Neural crest cell (in vitro differentiated cells): ENCODE measurements around the gene GTF2H2C. TPM values are rescaled to one million over a fixed set of nuclear protein-coding genes. Genes with fewer than 3 reads are reported as not detected.
"Not testable (repeated sequence)": the region's sequence is repeated elsewhere in the genome, so short reads cannot be mapped to it uniquely, and the experiment has no call there.

Experiments
- DNase-seq: peaks from one replicate; pipeline ENCODE4 v3.0.0; 2021; ENCODE audit warnings: low read depth, mixed read lengths, low spot score
- H3K27ac Mint-ChIP-seq: one replicate; pipeline ENCODE4 v1.8.0; 2021; ENCODE audit warnings: mild to moderate bottlenecking, mixed read lengths; ENCODE audit not compliant: unreplicated experiment
- H3K27me3 Mint-ChIP-seq: 2 replicates; pipeline ENCODE4 v1.8.0; 2021; ENCODE audit warnings: low read depth, mild to moderate bottlenecking, mixed read lengths
- H3K36me3 Mint-ChIP-seq: 2 replicates; pipeline ENCODE4 v1.8.0; 2021; ENCODE audit warnings: low read depth, mild to moderate bottlenecking, mixed read lengths
- H3K4me1 Mint-ChIP-seq: 2 replicates; pipeline ENCODE4 v1.8.0; 2021; ENCODE audit warnings: mixed read lengths
- H3K4me3 Mint-ChIP-seq: one replicate; pipeline ENCODE4 v1.8.0; 2021; ENCODE audit warnings: mild to moderate bottlenecking, mixed read lengths
- H3K9me3 Mint-ChIP-seq: 2 replicates; pipeline ENCODE4 v1.8.0; 2021; ENCODE audit warnings: mixed read lengths
- CTCF ChIP-seq: fragments of 200-600 bp; sonication (generic); conservative IDR thresholded peaks from 2 replicates; pipeline ENCODE4 v1.5.0; 2021; ENCODE audit warnings: antibody characterized with exemption, mild to moderate bottlenecking
- total RNA-seq: library from RNA; stranded (reverse); gene quantifications from 2 replicates; pipeline ENCODE4 v1.2.1, GENCODE V29; 2021

Gene GTF2H2C
- total RNA-seq, 1 donor from 2014 or later = 49.4 TPM

GRCh38 chr5:69528035-69528434 lies 32.0 kb upstream of the GTF2H2C start:
- H3K4me1 Mint-ChIP-seq = no peaks in the 10 kb centered on the region
- H3K4me3 Mint-ChIP-seq = no peak overlapping the region
- peaks cover 6% of the 10 kb centered on the region for H3K27me3 Mint-ChIP-seq
- H3K9me3 Mint-ChIP-seq = no peaks in the 10 kb centered on the region
- no peaks in the 10 kb centered on the region for H3K36me3 Mint-ChIP-seq
- TF ChIP-seq CTCF = no peak
- no peak overlapping the region for H3K27ac Mint-ChIP-seq
- no peak for DNase-seq

GRCh38 chr5:69528609-69529008 lies 31.4 kb upstream of the GTF2H2C start:
- H3K27ac Mint-ChIP-seq = no peak overlapping the region
- peaks cover 6% of the 10 kb centered on the region for H3K27me3 Mint-ChIP-seq
- H3K36me3 Mint-ChIP-seq = no peaks in the 10 kb centered on the region

GRCh38 chr5:69530561-69531405 lies 29.2 kb upstream of the GTF2H2C start:
- H3K27me3 Mint-ChIP-seq = peaks cover 6% of the 10 kb centered on the region
- no peak for DNase-seq
- no peaks in the 10 kb centered on the region for H3K4me1 Mint-ChIP-seq
- H3K36me3 Mint-ChIP-seq = no peaks in the 10 kb centered on the region
- H3K9me3 Mint-ChIP-seq = no peaks in the 10 kb centered on the region
- no peak overlapping the region for H3K4me3 Mint-ChIP-seq
- no peak for TF ChIP-seq CTCF
- no peak overlapping the region for H3K27ac Mint-ChIP-seq

More at GRCh38 chr5:69528609-69529008, 31.4 kb upstream of the GTF2H2C start:
- no peak for DNase-seq
- Mint-ChIP-seq H3K9me3 (no peaks in the 10 kb centered on the region), H3K4me1 (no peaks in the 10 kb centered on the region), H3K4me3 (no peak overlapping the region)
- TF ChIP-seq CTCF = no peak

- DNase-seq = no peak
- H3K4me3 Mint-ChIP-seq = no peak overlapping the region
- H3K27me3 Mint-ChIP-seq = peaks cover 6% of the 10 kb centered on the region
- H3K4me1 Mint-ChIP-seq = no peaks in the 10 kb centered on the region
- no peak overlapping the region for H3K27ac Mint-ChIP-seq
- no peaks in the 10 kb centered on the region for H3K9me3 Mint-ChIP-seq
- H3K36me3 Mint-ChIP-seq = no peaks in the 10 kb centered on the region
- TF ChIP-seq CTCF = no peak
These were observed 28.6 kb upstream of the GTF2H2C start for GRCh38 chr5:69531406-69531801.

GRCh38 chr5:69537911-69538310 lies 22.1 kb upstream of the GTF2H2C start:
- not testable (repeated sequence) for H3K4me1 Mint-ChIP-seq, H3K36me3 Mint-ChIP-seq, H3K27ac Mint-ChIP-seq, DNase-seq, H3K9me3 Mint-ChIP-seq, H3K4me3 Mint-ChIP-seq, H3K27me3 Mint-ChIP-seq

- H3K4me3 Mint-ChIP-seq, H3K4me1 Mint-ChIP-seq, H3K27me3 Mint-ChIP-seq, H3K9me3 Mint-ChIP-seq, DNase-seq, H3K27ac Mint-ChIP-seq, H3K36me3 Mint-ChIP-seq: not testable (repeated sequence)
These were observed 21.3 kb upstream of the GTF2H2C start for GRCh38 chr5:69538735-69539134.

- DNase-seq = not testable (repeated sequence)
These were observed 18.6 kb upstream of the GTF2H2C start for GRCh38 chr5:69541347-69541746.

GRCh38 chr5:69542838-69543618 lies 17.0 kb upstream of the GTF2H2C start:
- H3K27ac Mint-ChIP-seq, H3K9me3 Mint-ChIP-seq, H3K4me1 Mint-ChIP-seq, DNase-seq, H3K27me3 Mint-ChIP-seq, H3K36me3 Mint-ChIP-seq, H3K4me3 Mint-ChIP-seq: not testable (repeated sequence)

More at GRCh38 chr5:69541347-69541746, 18.6 kb upstream of the GTF2H2C start:
- H3K4me3 Mint-ChIP-seq, H3K36me3 Mint-ChIP-seq, H3K9me3 Mint-ChIP-seq, H3K27me3 Mint-ChIP-seq, H3K4me1 Mint-ChIP-seq, H3K27ac Mint-ChIP-seq: not testable (repeated sequence)

- not testable (repeated sequence) for H3K4me3 Mint-ChIP-seq, H3K27me3 Mint-ChIP-seq, H3K27ac Mint-ChIP-seq, H3K36me3 Mint-ChIP-seq, H3K9me3 Mint-ChIP-seq, DNase-seq, H3K4me1 Mint-ChIP-seq
These were observed 15.4 kb upstream of the GTF2H2C start for GRCh38 chr5:69544602-69545001.
